Medulla oblongata (tissue), 1 donor: ENCODE measurements around the gene TFF1.
"Not testable (repeated sequence)": the region's sequence is repeated elsewhere in the genome, so short reads cannot be mapped to it uniquely, and the experiment has no call there.

Source experiments
- DNase-seq: peaks from one replicate; pipeline ENCODE4 v3.0.0-alpha.2; 2015; ENCODE audit errors: extremely low spot score

TFF1 gene

GRCh38 chr21:42366292-42367010 is at the start of gene TFF1:
Gene TFF1, minus strand, starts transcription at chr21:42366535. Its CDS starts 40 bp downstream, at chr21:42366495.
- DNase-seq = no peak

- no peak for DNase-seq
Measured at GRCh38 chr21:42414928-42415769, 48.8 kb upstream of the TFF1 start.

GRCh38 chr21:42414553-42414927 is 48.2 kb upstream of the TFF1 start:
- DNase-seq = no peak

GRCh38 chr21:42414066-42414465 is 47.7 kb upstream of the TFF1 start:
- no peak for DNase-seq

GRCh38 chr21:42413500-42413899 is 47.2 kb upstream of the TFF1 start:
- DNase-seq = no peak

GRCh38 chr21:42413093-42413492 is 46.8 kb upstream of the TFF1 start:
- no peak for DNase-seq

- DNase-seq = no peak
Measured at GRCh38 chr21:42412636-42412933, 46.2 kb upstream of the TFF1 start.

GRCh38 chr21:42411891-42412635 is 45.7 kb upstream of the TFF1 start:
- DNase-seq = no peak

- DNase-seq = no peak
Measured at GRCh38 chr21:42411197-42411869, 45.0 kb upstream of the TFF1 start.

GRCh38 chr21:42409366-42409765 is 43.0 kb upstream of the TFF1 start:
- DNase-seq = no peak

GRCh38 chr21:42408718-42409117 is 42.4 kb upstream of the TFF1 start:
- not testable (repeated sequence) for DNase-seq

- DNase-seq = no peak
Measured at GRCh38 chr21:42407476-42407875, 41.1 kb upstream of the TFF1 start.

GRCh38 chr21:42406866-42407265 is 40.5 kb upstream of the TFF1 start:
- no peak for DNase-seq

GRCh38 chr21:42406201-42406621 is 39.9 kb upstream of the TFF1 start:
- DNase-seq = no peak

GRCh38 chr21:42405064-42406013 is 39.0 kb upstream of the TFF1 start:
- no peak for DNase-seq

GRCh38 chr21:42404539-42404938 is 38.2 kb upstream of the TFF1 start:
- no peak for DNase-seq

- no peak for DNase-seq
Measured at GRCh38 chr21:42403611-42404231, 37.4 kb upstream of the TFF1 start, which contains the start of gene UBASH3A. Gene UBASH3A, plus strand, starts transcription at chr21:42403902. Its CDS starts 44 bp downstream, at chr21:42403946.

GRCh38 chr21:42401820-42402251 is 35.5 kb upstream of the TFF1 start:
- DNase-seq = no peak

GRCh38 chr21:42401154-42401553 is 34.8 kb upstream of the TFF1 start:
- no peak for DNase-seq

- no peak for DNase-seq
Measured at GRCh38 chr21:42400525-42400924, 34.2 kb upstream of the TFF1 start.
